SKM-1 (cell line): ENCODE data around the gene DUOX2.

Experiments used
- DNase-seq: peaks from one replicate; lab custom pipeline; 2025; ENCODE audit not compliant: unreplicated experiment; lab: John Stamatoyannopoulos, UW

The DUOX2 gene

GRCh38 chr15:45114076-45114750 lies at the start of gene DUOX2, which contains the start of gene DUOXA2:
Gene DUOX2, minus strand, starts transcription at chr15:45114172. Its CDS starts 761 bp downstream, at chr15:45113411.
Gene DUOXA2, plus strand, starts transcription at chr15:45114326. Its CDS starts 280 bp downstream, at chr15:45114606.
- no peak for DNase-seq

DNA sequence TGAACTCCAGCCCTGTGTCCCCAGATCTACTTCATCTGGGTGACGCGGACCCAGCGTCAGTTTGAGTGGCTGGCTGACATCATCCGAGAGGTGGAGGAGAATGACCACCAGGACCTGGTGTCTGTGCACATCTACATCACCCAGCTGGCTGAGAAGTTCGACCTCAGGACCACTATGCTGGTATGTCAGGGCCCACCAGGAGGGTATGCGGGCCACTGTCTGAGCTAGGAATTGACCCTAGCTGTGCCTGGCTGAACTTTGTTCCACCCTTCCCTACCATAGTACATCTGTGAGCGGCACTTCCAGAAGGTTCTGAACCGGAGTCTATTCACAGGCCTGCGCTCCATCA lies 49.5 kb upstream of the DUOX2 start:
- no peak for DNase-seq

DNA sequence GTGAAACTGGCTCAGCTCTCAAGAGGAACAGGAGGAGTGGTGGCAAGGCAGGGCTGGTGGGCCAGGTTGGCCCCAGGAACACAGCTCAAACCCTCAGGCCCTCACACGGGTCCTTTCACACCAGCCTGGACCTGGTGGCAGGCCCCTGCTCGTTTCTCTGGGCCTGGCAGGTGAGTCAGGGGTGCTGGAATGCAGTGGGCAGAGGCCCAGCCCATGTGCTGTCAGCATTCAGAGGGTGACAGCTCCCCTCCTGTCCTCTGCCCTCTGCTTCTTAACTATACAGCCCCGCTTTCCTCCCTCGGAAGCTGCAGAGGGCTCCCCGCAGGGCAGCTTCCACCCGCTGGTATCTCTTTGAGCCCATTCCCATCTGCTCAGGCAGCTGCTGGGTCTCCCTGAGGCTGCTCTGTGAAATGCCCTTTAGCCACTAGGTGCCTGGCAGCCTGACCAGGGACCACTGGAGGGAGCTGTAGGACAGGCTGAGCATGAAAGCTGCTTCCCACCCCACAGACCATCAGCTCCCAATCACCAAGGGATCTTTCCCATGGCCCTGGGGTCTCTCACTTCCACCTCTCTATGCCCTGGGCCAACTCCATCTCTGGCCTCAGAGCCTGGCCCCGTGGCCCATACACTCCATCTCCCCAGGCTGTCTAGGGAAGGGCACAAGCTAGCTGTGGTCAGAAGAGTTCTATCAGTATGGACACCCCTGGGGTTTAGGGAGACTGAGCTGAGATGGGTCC lies 49.0 kb upstream of the DUOX2 start:
- DNase-seq: peak; percentile 52

DNA sequence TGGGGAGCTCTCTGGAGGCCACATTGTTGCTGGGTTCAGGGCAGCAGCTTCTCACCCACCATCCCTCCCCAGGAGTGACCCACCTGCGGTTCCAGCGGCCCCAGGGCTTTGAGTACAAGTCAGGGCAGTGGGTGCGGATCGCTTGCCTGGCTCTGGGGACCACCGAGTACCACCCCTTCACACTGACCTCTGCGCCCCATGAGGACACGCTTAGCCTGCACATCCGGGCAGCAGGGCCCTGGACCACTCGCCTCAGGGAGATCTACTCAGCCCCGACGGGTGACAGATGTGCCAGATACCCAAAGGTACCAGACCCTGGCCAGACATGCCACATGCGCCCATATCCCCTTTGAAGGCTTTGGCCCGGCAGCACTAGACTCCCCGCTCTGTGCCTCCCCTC lies 47.7 kb upstream of the DUOX2 start:
- no peak for DNase-seq

- DNase-seq: no peak
These were observed 44.0 kb upstream of the DUOX2 start for GRCh38 chr15:45157974-45158373.

DNA sequence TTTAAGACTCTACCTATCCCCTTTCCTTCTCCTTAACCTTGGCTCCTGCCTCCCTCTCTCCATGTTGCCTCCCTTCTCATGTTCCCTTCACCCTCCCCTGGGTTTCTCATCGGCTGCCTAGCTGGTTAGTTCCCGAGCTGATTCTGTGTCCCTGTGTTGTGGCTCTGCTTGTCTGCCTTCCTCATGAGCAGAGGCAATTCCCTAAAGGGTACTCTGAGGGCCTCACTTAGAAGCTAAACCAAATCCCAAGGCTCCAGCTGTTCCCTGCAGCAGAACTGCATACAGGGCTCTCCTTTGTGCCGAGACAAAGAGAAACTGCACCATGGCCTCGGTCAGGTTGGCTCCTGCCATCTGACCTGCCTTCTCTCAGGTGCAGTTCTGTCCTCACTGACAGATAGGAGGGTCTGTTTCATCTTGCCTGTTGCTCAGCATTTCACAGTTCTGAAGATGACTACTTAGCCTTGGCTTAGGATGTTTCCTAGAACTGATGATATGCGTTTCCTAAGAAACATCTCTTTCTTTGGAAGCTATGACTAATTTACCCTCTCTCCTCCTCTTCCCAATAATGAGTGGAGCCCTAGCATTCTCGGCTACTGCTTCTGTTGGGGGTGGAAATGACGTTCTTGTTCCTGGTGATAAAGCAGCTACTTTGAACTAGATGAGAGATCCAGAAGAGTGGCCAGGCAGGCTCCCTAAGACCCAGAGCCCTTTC lies 42.9 kb upstream of the DUOX2 start:
- no peak for DNase-seq

- DNase-seq: no peak
These were observed 41.8 kb upstream of the DUOX2 start for GRCh38 chr15:45155739-45156138.

- no peak for DNase-seq
These were observed 38.2 kb upstream of the DUOX2 start for GRCh38 chr15:45151998-45152828.

DNA sequence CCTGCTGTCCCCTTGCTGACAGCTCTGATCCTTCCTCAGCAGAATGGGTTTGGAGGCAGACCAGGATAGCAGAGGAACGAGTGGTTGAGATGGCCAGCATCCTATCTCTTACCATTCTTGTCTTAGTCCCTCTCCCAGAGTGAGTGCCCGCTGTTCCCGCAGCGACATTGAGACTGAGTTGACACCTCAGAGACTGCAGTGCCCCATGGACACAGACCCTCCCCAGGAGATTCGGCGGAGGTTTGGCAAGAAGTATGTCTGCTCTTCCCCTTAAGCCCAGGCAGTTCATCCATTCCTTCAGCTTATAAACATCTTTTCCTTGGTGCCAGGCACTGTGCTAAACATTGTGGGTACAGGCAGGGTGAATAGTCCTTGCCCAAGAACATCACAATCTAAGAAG lies 37.0 kb upstream of the DUOX2 start:
- DNase-seq: no peak

DNA sequence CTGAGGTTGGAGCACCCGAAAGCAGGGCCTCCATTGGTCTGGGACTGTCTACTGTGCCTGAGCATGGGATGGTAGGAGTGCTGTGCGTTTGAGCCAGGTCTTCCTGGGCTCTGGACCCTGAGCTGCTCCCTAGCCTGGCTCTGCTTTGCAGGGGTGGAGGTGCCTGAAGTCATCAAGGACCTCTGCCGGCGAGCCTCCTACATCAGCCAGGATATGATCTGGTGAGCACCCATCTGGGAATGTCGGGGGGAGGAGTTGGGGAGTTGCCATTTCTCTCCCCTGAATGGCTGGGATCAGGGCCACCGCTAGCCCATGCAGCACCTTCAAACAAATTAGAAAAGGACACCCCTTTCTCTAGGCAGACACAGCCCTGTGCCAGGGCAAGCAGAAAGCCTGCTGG lies 36.5 kb upstream of the DUOX2 start:
- no peak for DNase-seq

DNA sequence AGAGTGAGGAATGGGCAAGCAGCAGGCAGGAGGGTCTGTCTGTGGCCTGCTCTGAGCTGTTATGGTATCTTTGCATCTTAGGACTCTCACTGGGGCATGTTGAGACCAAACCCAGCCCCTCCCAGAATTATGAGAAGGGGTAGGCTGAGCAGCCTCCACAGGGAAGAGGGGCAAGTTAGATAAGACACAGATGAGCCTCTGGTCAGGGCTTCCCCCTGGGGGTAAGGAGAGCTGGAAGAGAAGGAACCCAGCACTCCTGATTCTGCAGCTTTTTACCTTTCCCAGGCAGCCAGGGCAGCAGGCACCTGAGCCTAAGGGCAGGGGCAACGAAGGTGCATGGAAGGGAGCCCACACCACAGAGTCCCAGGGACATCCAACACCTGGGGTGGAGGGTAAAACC lies 35.1 kb upstream of the DUOX2 start:
- DNase-seq: no peak

DNA sequence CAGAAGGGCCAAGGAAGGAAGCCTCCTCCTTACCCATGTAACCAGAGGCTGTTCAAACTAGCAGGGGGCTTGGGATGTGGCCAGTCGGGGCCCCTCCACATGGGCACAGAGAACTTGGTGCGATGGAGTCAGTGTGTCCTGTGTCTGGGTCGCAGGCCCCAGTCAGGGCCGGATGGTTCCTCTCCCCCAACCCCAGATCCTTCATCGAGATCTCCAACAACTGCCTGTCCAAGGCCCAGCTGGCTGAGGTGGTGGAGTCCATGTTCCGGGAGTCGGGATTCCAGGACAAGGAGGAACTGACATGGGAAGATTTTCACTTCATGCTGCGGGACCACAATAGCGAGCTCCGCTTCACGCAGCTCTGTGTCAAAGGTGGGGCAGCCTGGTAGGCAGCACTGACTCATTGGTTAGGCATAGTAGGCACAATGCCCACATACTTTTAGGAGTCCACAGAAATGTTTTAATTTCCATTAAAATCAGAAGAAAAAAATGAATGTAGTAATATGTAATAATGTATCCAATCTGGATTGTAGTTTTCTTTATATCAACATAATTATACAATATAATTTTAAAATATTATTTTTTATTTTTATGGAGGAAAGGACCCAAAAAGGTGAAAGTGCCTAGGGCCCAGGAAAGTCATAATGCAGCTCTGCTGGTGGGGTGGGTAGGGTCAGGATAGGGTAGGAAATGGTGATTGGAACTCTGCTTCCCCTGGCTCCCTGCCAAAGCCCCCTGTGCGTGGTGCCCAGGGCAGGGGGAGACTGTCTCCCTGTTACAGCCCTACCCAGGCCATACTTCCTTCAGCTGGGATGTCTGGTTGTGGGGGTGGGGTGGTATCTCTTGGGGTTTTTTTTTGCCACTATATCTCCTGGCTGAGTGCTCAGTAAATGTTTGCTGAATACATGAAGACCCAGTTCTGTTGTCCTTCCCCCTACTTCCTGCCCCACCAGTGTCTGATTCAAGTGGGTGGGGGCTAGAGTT lies 34.4 kb upstream of the DUOX2 start:
- no peak for DNase-seq

- no peak for DNase-seq
These were observed 33.6 kb upstream of the DUOX2 start for GRCh38 chr15:45147606-45148005.

DNA sequence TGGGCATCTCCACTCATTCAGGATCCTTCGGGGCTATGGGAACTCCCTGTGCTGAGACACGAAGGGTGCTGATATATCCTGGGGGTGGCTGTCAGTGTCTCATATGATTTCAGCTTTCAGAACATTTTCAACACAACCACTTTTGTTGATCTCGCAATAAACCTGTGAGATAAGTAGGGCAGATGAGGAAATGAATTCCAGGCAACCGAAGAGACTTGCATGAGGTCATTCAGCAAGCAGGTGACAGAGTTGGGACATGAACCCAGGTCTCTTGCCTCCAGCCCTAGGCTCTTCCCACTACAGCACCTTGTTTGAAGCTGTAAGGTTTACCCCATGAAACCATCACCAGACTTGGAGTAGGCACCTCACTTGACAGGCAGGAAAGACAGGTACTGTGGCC lies 32.4 kb upstream of the DUOX2 start:
- DNase-seq: peak; percentile 11

GRCh38 chr15:45144775-45145174 lies 30.8 kb upstream of the DUOX2 start:
- DNase-seq: no peak

GRCh38 chr15:45143946-45144345 lies 30.0 kb upstream of the DUOX2 start:
- DNase-seq: no peak

DNA sequence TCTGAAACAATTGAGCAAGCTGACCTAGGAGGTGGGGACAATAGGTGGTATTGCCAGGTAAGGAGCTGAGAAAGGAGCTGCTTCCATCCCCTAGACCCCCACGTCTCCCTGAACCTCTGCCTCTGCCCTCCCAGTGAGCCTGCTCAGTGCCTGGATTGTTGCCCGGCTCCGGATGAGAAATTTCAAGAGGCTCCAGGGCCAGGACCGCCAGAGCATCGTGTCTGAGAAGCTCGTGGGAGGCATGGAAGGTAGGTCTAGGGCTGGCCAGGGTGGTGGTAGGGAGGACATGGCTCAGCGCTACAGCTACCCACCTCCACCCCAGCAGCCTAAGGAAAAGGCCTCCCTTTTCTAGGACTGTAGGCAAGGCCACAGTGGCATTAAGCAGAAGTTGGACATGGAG lies 29.1 kb upstream of the DUOX2 start:
- DNase-seq: no peak

DNA sequence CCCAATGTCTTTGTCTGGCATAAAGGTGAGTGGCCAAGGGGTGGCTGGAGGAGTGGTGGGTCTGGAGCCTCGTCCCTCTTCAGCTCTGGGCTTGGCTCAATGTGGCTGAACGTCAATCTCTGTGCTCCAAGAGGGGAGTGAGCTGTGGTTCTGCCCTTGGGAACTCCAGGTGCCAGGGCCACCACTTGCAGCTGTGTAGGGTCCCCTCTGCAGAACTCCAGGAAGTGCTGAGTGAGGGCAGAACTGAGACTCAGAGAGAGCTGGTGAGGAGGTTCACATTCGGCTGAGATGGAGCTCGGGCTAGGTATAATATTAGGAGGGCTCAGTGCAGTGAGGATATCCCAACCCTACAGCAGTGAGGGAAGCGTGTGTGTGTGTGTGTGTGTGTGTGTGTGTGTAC lies 27.4 kb upstream of the DUOX2 start:
- no peak for DNase-seq

DNA sequence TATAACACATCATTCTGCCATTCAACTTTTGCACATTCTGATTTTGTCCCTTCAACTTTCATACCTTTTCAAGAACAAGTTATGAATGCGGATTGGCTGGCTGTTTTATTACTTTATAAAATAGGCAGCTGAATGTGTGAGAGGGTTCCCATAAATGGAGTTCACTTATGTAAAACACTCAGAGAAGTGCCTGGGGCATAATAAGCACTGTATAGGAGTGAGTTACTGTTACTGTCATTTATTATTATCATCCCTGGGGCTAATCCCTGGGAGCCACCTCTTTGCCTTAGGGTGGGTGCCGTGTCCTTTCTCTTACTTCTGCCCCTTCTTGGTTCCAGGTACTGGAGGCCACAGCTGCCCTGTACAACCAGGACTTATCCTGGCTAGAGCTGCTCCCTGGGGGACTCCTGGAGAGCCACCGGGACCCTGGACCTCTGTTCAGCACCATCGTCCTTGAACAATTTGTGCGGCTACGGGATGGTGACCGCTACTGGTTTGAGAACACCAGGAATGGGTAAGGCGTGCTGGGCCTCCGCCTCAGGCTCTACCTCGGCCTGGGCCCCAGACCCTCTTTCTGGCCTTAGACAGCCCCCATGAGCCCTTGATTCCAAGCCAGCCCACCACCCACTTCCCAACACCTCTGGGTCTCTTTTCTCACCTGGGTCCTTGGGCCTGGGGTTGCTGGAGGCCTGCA lies 26.7 kb upstream of the DUOX2 start:
- DNase-seq: no peak
